Measurements from ENCODE around the gene GPC4. TPM values are rescaled to one million over a fixed set of nuclear protein-coding genes. Genes with fewer than 3 reads are reported as not detected.

The GPC4 gene
- total RNA-seq, 2 donors from 2014 or later: 3.8 to 5.8 TPM

GRCh38 chrX:133258481-133258880 is 156.8 kb downstream of the GPC4 start:
- H3K9me3 ChIP-seq: no peaks in the 10 kb centered on the region
- H3K4me1 ChIP-seq: no peaks in the 10 kb centered on the region
- no peaks in the 10 kb centered on the region for H3K36me3 ChIP-seq
- no peaks in the 10 kb centered on the region for H3K27me3 ChIP-seq
- no peak for DNase-seq (ENCODE audit: low spot score)
- H3K4me3 ChIP-seq: no peak overlapping the region
- no peak for TF ChIP-seq CTCF (IDR thresholded peaks at IDR 0.05)
- no peak overlapping the region for H3K27ac ChIP-seq

DNA sequence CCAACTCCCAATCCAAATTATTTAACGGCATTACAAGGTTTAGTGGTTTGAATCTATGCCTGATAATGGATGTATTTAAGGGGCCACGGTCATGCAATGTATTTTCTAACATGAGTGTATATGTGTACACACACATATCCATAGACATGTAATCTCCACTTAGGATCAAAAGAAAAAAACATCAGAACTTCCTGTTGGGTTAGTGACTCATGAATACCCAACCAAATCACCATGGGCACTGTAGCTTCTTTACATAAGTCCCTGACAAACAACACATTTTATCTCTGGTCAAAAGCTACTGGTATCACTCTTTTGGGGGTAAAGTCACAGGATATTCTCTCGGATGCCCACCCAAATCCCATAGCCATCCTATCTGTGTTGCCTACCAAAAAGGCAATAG is 160.6 kb downstream of the GPC4 start:
- Histone ChIP-seq H3K36me3 (no peaks in the 10 kb centered on the region), H3K4me1 (no peaks in the 10 kb centered on the region), H3K27ac (no peak overlapping the region), H3K9me3 (no peaks in the 10 kb centered on the region), H3K4me3 (no peak overlapping the region), H3K27me3 (no peaks in the 10 kb centered on the region)
- DNase-seq (ENCODE audit: low spot score): no peak
- TF ChIP-seq CTCF (IDR thresholded peaks at IDR 0.05): no peak

DNA sequence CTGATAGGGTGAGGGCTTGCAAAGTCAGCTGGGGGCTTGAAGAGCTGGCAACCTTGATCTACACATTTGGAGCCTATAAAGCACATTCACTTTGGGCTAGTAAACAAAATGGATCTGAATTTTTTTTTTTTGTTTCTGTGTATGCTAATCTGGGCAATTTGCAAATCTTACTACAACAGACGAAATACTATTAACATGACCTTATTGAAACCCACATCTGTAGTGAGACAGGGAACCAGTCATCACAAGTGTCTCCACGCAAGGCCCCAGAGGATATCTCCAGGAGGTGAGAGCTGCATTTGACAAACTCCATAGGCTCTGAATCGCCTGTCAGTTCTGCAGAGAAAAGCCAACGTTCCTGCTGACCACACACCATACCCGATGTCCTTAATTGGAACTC is 164.1 kb downstream of the GPC4 start:
- TF ChIP-seq CTCF (IDR thresholded peaks at IDR 0.05): no peak
- no peaks in the 10 kb centered on the region for H3K4me1 ChIP-seq
- no peak overlapping the region for H3K27ac ChIP-seq
- DNase-seq (ENCODE audit: low spot score): no peak
- H3K27me3 ChIP-seq: no peaks in the 10 kb centered on the region
- H3K4me3 ChIP-seq: no peak overlapping the region
- peaks cover 6 to 23% of the 10 kb centered on the region in 2 donors for H3K9me3 ChIP-seq
- H3K36me3 ChIP-seq: no peaks in the 10 kb centered on the region

- Histone ChIP-seq H3K36me3 (no peaks in the 10 kb centered on the region), H3K4me3 (no peak overlapping the region), H3K27ac (no peak overlapping the region), H3K27me3 (no peaks in the 10 kb centered on the region), H3K4me1 (no peaks in the 10 kb centered on the region), H3K9me3 (peaks cover 6 to 29% of the 10 kb centered on the region in 2 donors)
- TF ChIP-seq CTCF (IDR thresholded peaks at IDR 0.05): no peak
- no peak for DNase-seq (ENCODE audit: low spot score)
Measured at GRCh38 chrX:133250184-133251100, 164.8 kb downstream of the GPC4 start.

Other genes starting within 250 kb of the GPC4 start
- gene TFDP3, start 197.1 kb downstream of the GPC4 start, total RNA-seq: not detected

Measured in right atrium auricular region (tissue), 2 donors.